ENCODE results near the gene ALG2.
"Not testable (repeated sequence)": the region's sequence is repeated elsewhere in the genome, so short reads cannot be mapped to it uniquely, and the experiment has no call there.

ALG2 gene

DNA sequence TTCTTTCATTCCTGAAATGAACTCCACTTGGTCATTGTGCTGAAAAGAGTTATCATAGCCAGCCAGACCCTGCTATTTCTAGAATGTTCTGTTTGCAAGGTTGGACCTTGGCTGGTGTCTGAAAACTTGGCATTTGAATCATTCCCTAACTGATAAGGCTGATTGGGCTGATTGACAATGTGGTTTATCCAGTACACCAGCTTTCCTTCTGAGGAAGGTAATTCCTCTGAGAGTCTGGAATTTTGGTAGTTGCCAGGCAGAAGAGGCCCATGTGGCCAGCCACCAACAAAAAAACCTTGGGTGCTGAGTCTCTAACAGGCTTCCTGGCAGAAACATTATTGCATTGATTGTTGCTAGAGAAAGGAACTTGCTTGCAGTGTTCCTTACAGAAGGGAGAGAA, 15.6 kb upstream of the ALG2 start:
- DNase-seq: no peak

DNA sequence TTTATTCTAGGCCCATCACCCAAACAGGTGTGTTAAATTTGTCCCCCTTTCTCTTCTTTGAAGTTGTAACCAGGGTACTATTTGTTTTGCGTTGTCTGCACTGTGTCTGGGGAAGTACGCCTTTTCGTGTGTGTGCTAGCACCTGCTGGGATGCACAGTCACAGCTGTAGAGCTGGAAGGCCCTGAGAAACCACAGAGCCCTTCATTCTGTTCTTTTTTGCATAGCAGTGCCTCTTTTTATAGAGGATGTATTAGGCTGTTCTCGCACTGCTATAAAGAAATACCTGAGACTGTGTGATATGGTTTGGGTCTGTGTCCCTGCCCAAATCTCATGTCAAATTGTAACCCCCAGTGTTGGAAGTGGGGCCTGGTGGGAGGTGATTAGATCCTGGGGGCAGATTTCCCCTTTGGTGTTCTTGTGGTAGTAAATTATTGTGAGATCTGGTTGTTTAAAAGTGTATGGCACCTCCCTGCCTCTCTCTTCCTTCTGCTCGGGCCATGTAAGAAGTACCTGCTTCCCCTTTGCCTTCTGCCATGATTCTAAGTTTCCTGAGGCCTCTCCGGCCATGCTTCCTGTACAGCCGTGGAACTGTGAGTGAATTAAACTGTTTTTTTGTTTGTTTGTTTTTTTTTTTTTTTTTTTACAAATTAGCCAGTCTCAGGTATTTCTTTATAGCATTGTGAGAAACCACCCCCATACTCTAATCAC, 14.3 kb upstream of the ALG2 start:
- no peak for DNase-seq

DNA sequence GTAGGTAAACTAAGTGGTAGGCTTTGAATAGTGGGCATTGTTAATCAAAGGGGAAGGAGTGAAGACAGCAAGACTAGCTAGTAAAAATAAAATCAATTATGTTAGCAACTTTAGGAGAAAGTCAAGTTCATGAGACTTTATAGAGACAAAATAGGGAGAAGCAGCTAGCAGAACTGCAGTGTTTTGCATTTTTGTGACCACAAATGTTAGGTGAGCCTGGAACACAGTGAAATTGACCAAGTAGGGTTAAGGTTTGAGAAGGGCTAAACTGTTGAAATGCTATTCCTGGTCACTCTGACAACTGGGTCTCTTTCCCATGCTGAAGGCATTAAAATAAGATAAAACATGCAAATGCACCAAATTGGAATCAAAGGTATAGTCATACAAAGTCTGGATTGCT, 13.3 kb upstream of the ALG2 start:
- DNase-seq: no peak

DNA sequence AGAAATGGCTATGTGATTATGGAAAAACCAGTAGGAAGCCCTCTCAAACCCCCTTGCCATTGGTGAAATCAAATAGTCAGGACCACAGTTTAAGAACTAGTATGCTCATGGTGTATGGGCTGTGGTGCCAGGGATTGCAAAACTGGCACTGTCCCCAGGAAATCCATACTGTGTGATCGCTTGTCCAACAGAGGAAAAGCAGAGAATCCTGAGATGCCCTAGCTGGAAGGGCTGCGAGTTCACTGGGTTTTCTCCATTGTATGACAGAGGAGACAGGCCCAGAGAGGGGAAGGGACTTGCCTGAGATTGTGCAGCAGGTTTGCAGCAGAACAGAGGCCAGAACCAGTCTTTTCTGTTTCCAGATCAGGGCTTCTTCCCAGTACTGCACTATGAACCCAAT, 12.9 kb upstream of the ALG2 start:
- DNase-seq: no peak

DNA sequence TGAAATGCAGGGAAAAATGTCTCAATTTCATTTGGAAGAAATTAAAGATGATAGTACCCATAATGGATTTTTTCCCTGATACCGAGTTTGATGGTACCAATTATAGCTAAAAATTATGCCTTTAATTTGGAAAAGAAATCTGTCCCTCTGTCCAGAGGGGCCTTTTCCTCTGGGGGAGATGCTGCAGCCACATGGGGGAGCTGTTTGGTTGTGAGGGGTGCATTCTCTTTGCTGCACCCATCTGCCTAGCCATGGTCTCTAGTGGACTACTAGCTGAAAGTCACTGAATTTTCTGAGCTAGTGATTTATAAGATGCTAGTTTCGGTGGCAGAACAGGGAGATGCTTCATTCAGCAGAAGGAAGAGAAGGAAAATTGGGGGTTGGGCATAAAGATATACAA, 10.0 kb upstream of the ALG2 start:
- peak; percentile 20 for DNase-seq

DNA sequence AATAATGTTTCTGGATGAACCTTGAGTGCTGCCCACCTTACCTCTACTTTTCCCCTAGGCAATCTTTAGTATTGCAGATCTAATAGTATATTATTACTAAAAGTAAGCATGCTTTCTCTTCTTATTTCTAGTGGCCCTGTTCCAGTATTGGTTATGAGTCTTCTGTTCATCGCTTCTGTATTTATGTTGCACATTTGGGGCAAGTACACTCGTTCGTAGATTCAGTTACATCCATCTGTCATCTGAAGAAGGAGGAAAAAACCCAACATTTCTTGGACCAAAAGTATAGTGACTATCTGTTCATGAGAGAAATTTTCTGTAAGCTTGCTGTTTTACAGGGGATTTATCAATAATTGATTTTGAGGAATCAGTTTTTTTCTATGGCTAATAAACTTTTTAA, 8.5 kb upstream of the ALG2 start:
- no peak for DNase-seq

DNA sequence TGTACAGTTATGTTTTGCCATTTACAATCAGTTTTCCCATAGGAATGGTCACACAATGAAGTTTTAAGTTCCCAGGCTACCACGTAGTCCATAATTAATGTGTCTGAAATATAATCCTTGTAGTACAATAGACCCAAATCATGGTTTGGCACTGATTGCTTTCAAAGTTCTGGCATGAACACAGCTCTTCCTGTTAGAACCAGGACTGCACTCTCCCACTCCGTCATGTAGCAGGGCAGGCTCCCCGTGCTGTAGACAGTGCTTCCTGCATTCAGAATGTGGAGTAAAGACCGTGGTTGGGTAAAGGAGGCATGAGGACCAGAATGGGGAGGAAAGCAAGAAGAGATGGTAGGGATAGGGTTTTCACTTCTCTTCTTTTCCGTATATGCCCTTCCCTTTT, 4.3 kb upstream of the ALG2 start:
- DNase-seq: no peak

DNA sequence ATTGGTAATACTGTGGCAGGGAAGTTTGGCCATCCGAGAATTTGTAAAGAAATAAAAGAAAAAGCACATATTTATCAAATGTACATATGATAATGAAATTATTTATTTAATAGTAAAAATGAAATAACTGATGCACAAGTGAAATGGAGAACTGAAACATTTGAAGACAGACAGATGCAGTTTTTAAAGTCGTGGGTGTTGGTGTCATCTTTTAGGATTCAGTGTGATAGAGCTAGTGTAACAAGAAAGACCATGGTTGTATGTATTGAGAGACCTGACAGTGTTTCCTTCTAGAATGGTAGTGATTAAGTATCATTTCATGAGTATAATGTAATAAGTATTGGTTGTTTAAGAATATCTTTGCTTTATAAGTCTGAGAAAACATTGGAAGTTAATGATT, 2.7 kb upstream of the ALG2 start:
- DNase-seq: no peak

DNA sequence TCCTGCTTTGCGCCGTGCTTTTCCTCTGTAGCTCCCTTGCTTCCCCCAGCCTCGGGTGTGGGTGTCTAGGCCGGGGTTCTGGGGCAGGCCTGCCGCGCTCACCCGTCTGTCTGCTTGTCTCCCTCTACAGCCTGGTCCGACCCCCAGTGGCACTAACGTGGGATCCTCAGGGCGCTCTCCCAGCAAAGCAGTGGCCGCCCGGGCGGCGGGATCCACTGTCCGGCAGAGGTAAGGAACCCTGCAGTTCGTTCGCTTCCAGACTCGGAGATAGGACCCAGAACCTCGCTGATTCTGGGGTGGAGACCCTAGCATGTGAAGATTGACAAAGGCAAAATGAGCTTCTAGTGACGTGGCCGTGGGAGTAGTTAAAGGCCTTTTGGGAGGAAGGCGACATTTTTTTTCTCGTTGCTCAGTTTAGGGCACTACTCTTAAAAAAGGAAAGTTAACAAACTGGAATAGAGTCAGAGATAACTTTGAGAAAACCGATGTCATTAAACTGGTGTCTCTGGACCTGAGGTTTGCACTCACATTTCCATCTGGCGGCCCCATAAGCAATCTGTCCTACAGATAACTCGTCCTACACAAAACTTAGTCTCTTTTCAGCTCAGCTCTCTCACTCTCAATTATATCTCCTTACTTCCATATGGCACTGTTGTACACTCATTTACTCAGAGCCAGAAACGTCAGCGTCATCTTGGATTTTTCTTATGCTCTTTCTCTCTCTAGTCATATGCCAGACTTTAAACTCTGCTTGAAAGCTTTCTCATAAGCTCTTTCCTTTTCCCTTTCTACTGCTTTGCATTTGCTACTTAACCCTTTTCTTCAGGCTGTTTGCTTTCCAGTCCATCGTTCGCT, 901 bp upstream of the ALG2 start:
- DNase-seq: no peak

DNA sequence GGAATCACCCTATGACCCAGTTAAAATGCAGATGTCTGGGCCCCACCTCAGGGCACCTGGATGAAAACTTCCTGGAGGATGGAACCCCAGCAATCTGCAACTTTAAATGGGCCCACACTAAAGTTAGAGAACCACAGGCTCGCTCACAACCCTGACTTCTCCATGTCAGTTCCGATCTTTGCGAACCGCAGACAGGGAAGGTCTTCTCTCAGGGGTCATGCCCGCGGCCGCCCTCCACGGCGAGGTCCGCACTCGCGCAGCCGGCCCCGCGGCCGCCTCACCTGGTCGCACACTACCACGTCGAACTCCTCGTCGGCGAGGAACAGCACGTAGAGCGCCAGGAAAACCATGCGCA, 499 bp downstream of the ALG2 start:
- DNase-seq: no peak

DNA sequence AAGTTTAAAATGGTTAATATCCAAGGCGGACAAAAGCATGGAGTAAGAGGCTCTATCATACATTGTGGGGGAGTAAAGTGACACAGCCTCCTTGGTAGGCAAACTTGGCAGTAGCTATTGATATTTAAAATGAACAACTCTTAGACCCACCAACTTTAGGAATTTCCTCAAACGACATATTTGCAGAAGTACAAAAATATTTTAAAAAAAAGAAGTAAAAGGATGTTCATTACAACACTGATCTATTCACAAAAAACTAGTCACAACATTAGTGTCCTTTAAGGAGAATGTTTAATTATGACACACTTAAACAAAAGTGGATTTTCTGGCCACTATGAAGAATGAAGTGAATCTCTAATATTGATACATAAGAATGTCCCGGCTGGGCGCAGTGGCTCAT, 1.7 kb downstream of the ALG2 start:
- DNase-seq: no peak

DNA sequence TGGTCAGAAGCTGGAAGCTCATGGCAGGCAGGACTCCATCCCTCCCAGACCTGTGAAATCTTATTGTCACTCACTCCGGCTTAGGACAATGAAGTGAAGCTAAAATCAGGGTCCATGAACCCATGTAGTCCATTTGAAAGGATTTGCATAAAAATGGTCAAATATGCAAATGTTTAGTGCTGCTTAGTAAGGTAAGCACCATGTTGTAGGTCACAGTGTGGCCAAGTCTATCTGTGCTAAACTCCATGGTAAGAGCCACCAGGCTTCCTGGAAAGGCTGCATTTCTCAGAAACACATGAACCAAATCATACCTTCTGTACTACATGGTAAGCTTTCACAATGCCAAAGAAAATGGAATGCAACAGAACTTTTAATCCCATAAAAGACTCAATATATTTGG, 5.7 kb downstream of the ALG2 start:
- DNase-seq: no peak

DNA sequence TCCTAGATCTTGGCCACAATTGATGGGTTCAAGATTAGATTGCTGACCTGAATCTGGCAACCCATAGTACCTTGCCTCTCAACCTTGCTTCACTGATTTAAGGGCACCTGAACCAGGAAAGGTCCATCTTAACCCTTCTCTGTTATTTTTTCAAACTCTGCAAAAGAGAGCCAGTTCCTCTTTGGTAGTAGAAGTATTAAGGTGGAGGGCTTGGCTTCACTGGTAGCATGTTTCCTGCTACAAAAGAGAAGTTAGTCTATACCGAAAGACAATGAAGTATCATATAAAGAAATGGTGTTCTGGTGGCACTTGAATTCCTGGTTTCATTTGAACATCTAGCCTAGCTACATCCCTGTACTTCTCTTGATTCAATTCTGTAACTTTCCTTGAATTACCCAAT, 8.5 kb downstream of the ALG2 start:
- no peak for DNase-seq

DNA sequence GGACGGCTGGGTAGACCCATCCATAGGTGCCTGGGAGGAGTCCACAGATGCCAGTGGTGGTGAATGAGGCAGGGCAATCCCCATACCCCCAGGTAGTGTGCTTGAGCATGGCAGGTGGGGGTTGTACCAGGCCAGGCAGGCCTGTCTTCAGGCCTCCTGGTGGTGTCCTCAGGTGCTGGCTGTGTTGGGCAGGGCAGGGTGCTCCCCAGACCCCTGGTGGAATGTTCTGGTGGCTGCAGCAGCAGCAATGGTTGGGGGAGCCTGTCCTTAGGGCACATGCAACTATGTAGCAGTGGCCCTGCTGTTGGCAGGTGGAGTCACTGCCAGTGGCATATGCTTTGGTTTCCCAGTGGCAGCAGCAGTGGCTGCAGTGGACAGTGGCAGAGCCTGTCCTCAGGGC, 10.0 kb downstream of the ALG2 start:
- DNase-seq: no peak

DNA sequence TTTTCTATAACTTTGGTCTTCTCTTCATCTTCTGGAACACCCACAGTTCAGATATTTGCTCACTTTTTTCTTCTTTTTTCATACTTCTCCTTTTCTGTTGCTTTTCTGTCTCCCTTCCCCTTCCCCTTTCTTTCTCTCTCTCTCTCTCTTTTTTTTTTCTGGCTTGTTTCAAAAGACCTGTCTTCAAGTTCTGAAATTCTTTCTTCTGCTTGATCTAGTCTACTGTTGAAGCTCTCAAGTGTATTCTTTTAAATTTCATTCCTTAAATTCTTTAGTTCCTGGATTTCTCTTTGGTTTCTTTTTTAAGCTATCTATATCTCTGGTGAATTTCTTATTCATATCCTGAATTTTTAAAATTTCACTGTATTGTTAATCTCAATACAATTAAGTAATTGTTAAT, 11.2 kb downstream of the ALG2 start:
- no peak for DNase-seq

DNA sequence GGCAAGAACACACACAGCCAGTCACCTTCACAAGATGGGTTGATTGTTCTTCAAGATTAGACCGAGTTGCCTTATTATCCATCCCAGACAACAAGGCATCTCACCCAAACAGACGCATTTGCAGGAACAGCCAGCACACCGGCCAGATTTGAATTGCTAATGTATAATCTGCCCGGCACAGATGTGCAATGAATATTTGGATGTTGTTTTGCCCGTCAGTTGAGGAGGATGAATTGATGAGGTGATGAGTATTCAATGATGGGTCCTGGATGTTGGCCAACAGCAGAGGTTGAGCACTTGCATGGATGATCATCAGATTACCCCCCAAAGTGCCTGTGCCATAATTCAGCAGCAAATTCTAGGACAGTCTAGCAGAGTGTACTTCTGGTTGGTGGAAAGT, 20.1 kb downstream of the ALG2 start:
- no peak for DNase-seq

DNA sequence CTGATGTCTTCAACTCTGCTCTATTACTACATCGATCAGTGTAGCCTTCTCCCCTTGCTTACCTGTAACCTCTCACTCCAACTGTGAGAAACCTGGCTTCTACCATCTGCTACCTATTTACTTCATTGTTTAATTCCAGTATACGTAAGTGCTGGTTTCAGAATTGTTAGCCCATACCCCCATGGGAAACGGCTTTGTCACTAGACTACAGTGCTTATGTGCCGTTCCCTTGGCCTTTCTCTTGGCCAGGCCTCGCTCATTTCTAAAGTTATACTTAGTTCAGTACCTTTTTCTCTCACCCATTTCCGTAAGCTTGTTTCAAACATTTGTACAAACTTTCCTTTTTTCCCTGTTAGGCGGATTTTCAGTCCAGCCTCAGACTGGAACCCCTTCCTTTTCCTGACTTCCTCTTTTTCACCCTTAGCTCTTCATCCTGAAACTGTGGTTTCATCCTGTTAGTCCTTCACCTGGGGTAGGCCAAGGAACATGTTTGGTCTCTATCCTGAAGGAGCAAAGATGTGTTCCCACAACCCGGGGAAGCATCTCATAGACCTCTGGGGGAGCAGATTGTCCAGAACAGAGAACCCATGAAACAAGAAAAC, 21.7 kb downstream of the ALG2 start:
- no peak for DNase-seq

DNA sequence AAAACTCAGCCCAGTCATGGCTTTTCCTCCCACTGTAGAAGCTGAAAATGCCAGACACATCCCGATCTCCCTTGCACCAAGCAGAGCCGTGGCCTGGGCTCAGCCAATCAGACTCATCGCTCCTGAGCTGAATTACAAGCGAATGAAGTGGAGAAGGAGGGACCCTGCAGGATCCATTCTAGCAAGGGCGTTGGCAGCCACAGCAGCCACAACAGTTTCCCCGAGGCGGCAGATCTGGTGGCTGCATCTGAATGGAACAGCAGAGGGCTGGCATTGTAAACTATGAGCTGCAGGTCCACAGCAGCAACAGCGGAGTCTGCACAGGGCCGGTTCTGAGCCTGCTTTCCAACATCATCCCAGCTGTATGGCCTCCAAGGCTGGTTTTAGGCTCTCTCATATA, 23.8 kb downstream of the ALG2 start:
- no peak for DNase-seq

DNA sequence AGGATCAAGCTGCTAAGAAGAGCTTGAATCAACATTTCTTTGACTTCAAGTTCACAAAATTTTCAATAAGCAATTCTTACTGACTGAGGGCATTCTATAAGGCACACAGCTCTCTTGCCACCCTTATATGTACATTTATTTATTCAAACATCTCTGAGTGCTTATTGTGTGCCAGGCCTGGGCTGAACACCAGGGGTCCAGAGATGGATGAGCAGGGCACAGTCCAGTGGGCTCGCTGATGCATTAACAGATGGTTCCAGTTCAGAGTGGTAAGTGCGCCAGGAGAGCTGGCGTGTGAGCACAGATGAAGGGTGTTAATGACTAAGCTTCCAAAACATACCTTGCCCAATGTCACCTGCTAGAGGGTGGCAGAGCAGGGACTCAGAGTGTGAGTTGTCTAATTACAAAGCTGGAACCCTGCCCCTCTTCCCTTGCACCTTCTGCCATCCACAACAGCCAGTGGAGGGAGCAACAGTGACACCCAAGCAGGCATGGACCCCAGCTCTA, 24.6 kb downstream of the ALG2 start:
- no peak for DNase-seq

DNA sequence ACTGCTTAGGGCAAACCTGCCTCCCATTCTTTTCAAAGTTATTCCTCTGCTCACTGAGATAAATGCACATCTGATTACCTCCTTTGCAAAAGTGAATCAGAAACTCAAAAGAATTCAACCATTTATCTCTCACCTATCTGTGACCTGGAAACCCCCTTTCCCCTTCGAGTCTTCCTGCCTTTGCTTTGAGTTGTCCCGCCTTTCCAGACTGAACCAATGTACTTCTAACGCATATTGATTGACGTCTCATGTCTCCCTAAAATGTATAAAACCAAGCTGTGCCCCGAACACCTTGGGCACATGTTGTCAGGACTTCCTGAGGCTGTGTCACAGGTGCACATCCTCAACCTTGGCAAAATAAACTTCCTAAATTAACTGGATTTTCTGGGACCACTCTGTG, 25.3 kb downstream of the ALG2 start:
- not testable (repeated sequence) for DNase-seq

DNA sequence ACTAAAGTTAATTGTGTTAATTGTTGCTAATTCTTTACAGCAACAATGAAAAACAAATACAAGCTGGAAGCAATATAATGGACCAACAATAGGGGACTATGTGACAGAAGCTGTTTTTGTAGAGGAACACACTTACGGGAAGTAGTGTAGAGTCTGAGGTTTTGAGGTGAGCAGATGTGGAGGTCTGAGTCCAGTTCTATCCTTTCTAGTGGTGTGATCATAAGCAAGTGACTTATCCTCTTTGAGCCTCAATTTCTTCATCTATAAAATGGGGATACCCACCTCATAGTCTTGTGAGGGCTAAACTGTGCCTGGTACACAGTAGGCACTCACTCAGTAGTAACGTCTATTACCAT, 28.3 kb downstream of the ALG2 start:
- DNase-seq: no peak

DNA sequence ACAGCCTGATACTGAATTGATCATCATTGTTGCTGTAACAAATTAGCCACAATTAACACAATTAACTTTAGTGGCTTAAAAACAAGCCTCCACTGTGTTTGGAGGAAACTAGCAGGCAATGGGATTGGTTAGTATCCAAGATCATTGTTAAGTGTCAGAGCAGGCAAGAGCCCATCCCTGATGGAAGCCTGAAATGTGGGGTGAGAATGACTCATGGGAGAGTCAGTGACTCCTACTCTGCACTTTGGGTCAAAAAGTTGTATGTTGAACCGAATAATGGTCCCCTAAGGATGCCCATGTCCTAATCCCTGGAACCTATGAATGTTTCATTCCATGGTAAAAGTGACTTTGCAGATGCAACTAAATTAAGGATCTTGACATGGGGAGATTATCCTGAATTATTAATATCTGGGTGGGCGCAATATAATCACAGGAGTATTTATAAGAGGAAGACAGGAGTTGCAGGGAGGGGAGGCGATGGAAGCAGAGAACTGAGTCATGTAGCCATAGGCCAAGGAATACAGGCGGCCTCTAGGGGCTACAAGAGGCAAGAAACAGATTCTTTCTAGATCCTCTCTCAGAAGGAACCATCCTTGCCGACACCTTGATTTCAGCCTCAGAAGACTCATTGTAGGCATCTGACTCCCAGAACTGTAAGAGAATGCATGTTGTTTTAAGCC, 28.8 kb downstream of the ALG2 start:
- DNase-seq: no peak

DNA sequence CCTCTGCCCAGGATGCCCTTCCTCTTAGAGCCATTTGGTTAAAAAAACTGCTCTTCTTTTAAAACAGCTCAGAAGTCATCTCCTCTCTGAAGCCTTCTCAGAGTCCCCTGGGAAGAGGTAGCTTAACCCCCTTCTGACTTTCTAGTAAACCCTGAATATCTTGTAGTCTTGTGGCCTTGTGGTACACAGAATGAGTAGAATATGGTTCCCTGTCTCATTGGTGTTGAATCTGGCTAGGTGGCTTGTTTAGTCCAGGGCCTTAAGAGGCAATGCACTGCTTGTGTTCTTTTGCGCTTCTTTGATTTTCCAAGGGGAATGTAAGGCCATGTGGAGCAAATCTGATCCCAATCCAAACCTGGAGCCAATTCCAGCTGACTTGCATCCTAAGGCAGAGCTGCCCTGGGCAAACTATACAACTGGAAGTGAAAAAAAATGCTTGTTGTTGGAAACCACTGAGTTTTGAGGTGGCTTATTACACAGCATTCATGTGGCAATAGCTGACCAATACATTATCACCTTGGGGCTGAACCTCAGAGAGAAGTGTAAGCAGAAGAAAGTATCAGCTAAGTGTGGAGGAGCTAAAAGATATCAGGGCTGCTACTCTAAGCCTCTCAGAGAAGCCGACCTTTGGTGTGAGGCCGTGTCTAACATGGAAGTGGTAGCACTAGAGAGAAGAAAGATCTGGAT, 31.0 kb downstream of the ALG2 start:
- DNase-seq: no peak

All from CD4-positive, alpha-beta T cell treated with Interleukin-17A for 4 hours (primary cell).